ENCODE measurements around the gene LMF1. TPM values are rescaled to one million over a fixed set of nuclear protein-coding genes. Genes with fewer than 3 reads are reported as not detected.

LMF1 gene
- total RNA-seq, 1 experiment from 2014 or later = 12.8 TPM

- no peaks in the 10 kb centered on the region for H3K27me3 ChIP-seq (ENCODE audit: insufficient read depth, low read length)
- POLR2A ChIA-PET = no interaction called here
- CTCF ChIA-PET = no interaction called here
- no peak overlapping the region for H3K27ac ChIP-seq (ENCODE audit: low read depth, low read length)
- no peaks in the 10 kb centered on the region for H3K4me1 ChIP-seq (ENCODE audit: control insufficient read depth in 1 of 2, insufficient read depth in 2 of 2, low read length in 2 of 2)
- no peak overlapping the region for H3K9ac ChIP-seq (ENCODE audit: low read length)
- no peaks in the 10 kb centered on the region; a peak in 1 of 4 replicates for H3K36me3 ChIP-seq (ENCODE audit: control insufficient read depth in 1 of 2, insufficient read depth in 2 of 2, low read length in 2 of 2)
- no peak overlapping the region for H3K4me3 ChIP-seq (replicated peaks in 1 of 2; ENCODE audit: low read depth in 1 of 2, low read length in 2 of 2)
- intact Hi-C loops (cut with micrococcal nuclease) = no loop called here
- RAD21 ChIA-PET (ENCODE audit: low non-redundant PET in 1 of 2, low total read pairs in 2 of 2, uncharacterized antibody in 2 of 2, unreplicated experiment in 2 of 2) = no interaction called here
- no peaks in the 10 kb centered on the region for H3K79me2 ChIP-seq (ENCODE audit: insufficient read depth, low read length)
- no TSS peak for BruUV-seq (replicated peaks)
- H2AFZ ChIP-seq (ENCODE audit: low read depth, low read length, poor library complexity, severe bottlenecking) = no peak overlapping the region
- H3K9me3 ChIP-seq (ENCODE audit: control insufficient read depth in 1 of 2, insufficient read depth in 1 of 2, low read depth in 1 of 2, low read length in 2 of 2) = no peaks in the 10 kb centered on the region
- no peaks in the 10 kb centered on the region for H4K20me1 ChIP-seq (ENCODE audit: insufficient read depth)
- ATAC-seq (no peak), DNase-seq (ENCODE audit: low read depth, low spot score) (no peak)
- no peak overlapping the region for H3K4me2 ChIP-seq (ENCODE audit: low read length)
- H3K9me2 ChIP-seq (ENCODE audit: insufficient read depth) = no peaks in the 10 kb centered on the region
- no peak for TF ChIP-seq SRF (IDR thresholded peaks at IDR 0.05; ENCODE audit: low read depth)
- no peak for TF ChIP-seq ZBTB33 (IDR thresholded peaks at IDR 0.05; ENCODE audit: extremely low read depth, insufficient replicate concordance, low read length)
- TF ChIP-seq RAD21 (IDR thresholded peaks at IDR 0.05; ENCODE audit: low read depth) = no peak
- no peak for TF ChIP-seq EZH2phosphoT487 (IDR thresholded peaks at IDR 0.05; ENCODE audit: borderline replicate concordance)
- TF ChIP-seq, protein P1, sequence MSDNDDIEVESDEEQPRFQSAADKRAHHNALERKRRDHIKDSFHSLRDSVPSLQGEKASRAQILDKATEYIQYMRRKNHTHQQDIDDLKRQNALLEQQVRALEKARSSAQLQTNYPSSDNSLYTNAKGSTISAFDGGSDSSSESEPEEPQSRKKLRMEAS (IDR thresholded peaks at IDR 0.05) = no peak
- no peak for TF ChIP-seq TCF7L2 (IDR thresholded peaks at IDR 0.05; ENCODE audit: borderline replicate concordance, extremely low read depth, insufficient read depth, insufficient read length)
- no peak for TF ChIP-seq POLR2AphosphoS5 (IDR thresholded peaks at IDR 0.05; ENCODE audit: low read depth, low read length)
- no peak for TF ChIP-seq JUND (IDR thresholded peaks at IDR 0.05)
- TF ChIP-seq YY1 (IDR thresholded peaks at IDR 0.05; ENCODE audit: extremely low read depth, insufficient replicate concordance, low read depth, low read length) = no peak
Observed at GRCh38 chr16:931626-932500, 38.9 kb downstream of the LMF1 start.

Measured in HCT116 (cell line).